Measurements from ENCODE around the gene LILRA1. TPM values are rescaled to one million over a fixed set of nuclear protein-coding genes. Genes with fewer than 3 reads are reported as not detected.
A peak's percentile ranks its signal among the peaks of the same experiment; 100 is the strongest.
"Not testable (repeated sequence)": the region's sequence is repeated elsewhere in the genome, so short reads cannot be mapped to it uniquely, and the experiment has no call there.

LILRA1 gene
- total RNA-seq: 10 to 100 TPM in 1 of 6 donors, 1 to 10 TPM in 3, under 1 TPM in 2; 0.69 to 14.5 (median 4.0) TPM

DNA sequence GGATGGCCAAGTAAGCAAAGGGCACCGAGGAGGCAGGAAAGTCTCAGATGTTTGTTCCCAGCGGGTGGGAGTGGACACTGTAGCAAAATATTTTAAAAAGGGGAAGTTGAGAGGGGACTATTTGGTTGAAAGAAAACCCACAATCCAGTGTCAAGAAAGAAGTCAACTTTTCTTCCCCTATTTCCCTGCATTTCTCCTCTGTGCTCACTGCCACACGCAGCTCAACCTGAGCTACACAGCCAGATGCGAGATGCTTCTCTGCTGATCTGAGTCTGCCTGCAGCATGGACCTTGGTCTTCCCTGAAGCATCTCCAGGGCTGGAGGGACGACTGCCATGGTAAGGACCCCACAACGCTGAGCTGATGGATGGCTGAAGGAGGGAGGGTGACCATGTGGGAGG lies at the start of gene LILRA1:
LILRA1 (plus strand) TSS at position 188 of the 400 bp plus-strand sequence. CDS start 613 bp downstream, outside the sequence.
- peak in 1 of 2 donors; percentile 68 for ATAC-seq (ENCODE audit: low FRiP score in 2 of 2)
- DNase-seq: not testable (repeated sequence)

DNA sequence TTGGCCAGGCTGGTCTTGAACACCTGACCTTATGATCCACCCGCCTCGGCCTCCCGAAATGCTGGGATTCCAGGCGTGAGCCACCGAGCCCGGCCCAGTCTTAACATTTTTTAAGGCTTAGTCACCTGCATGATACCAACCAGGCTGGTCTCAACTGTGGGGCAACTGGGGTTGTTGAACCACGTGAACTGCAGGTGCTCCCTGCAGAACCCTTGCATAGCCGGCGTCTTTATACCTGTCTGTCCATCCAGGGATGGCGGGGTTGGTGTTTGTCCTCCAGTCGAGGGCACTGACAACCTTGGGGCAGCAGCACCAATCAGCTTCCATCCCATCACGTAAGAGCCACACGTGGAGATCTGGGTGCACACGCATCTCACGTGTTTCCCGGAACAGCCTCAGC lies 44.6 kb upstream of the LILRA1 start:
- ATAC-seq (ENCODE audit: low FRiP score in 2 of 2): no peak
- no peaks in the 10 kb centered on the region for H3K4me1 ChIP-seq
- H3K4me3 ChIP-seq: no peak overlapping the region
- no peak for DNase-seq
- no peaks in the 10 kb centered on the region for H3K36me3 ChIP-seq
- no peaks in the 10 kb centered on the region for H3K27me3 ChIP-seq
- 88 to 98% methylated on average over 7 to 10 of the region's 16 CpGs for WGBS, 2 donors
- no peaks in the 10 kb centered on the region for H3K9me3 ChIP-seq
- no peak overlapping the region for H3K27ac ChIP-seq
- TF ChIP-seq EP300 (IDR thresholded peaks at IDR 0.05) (no peak), POLR2A (IDR thresholded peaks at IDR 0.05) (no peak), POLR2AphosphoS5 (IDR thresholded peaks at IDR 0.05) (no peak)
- TF ChIP-seq, protein P1, sequence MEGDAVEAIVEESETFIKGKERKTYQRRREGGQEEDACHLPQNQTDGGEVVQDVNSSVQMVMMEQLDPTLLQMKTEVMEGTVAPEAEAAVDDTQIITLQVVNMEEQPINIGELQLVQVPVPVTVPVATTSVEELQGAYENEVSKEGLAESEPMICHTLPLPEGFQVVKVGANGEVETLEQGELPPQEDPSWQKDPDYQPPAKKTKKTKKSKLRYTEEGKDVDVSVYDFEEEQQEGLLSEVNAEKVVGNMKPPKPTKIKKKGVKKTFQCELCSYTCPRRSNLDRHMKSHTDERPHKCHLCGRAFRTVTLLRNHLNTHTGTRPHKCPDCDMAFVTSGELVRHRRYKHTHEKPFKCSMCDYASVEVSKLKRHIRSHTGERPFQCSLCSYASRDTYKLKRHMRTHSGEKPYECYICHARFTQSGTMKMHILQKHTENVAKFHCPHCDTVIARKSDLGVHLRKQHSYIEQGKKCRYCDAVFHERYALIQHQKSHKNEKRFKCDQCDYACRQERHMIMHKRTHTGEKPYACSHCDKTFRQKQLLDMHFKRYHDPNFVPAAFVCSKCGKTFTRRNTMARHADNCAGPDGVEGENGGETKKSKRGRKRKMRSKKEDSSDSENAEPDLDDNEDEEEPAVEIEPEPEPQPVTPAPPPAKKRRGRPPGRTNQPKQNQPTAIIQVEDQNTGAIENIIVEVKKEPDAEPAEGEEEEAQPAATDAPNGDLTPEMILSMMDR (IDR thresholded peaks at IDR 0.05): no peak

More for the DNA sequence above, at the start of gene LILRA1:
- H3K9me3 ChIP-seq, H3K27me3 ChIP-seq, H3K36me3 ChIP-seq, H3K4me1 ChIP-seq: not testable (repeated sequence)
- peak within 1 kb of the TSS in 3 of 4 donors; percentile 9 to 32 (median 17) for H3K4me3 ChIP-seq
- 47 to 48% methylated on average over 6 of the region's 6 CpGs for WGBS, 2 donors
- peak within 1 kb of the TSS in 2 of 4 donors; percentile 69 to 72 for H3K27ac ChIP-seq

DNA sequence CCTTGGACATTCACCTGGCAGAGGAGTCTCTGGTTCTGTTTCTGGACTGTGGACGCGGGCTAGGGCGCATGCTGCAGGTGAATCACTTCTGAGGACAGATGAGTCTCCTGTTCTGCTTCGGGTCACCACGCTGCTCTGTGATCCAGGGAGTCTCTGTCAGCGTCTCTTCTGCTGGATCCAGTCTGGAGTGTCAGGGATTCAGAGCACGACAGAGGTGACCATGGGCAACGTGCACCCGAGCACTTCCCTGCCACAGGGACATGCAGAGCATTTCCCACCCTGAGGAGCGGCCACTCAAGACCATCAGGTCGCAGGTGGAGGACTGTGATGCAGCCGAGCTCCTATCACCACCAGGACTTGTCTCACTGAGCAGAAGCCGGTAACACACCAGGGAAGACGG lies 44.2 kb upstream of the LILRA1 start:
- DNase-seq (no peak), ATAC-seq (ENCODE audit: low FRiP score in 2 of 2) (no peak)
- no peaks in the 10 kb centered on the region for H3K9me3 ChIP-seq
- H3K4me3 ChIP-seq: no peak overlapping the region
- no peaks in the 10 kb centered on the region for H3K27me3 ChIP-seq
- WGBS, 2 donors: 83 to 86% methylated on average over 2 to 6 of the region's 14 CpGs
- no peak overlapping the region for H3K27ac ChIP-seq
- no peaks in the 10 kb centered on the region for H3K4me1 ChIP-seq
- TF ChIP-seq POLR2AphosphoS5 (IDR thresholded peaks at IDR 0.05) (no peak), EP300 (IDR thresholded peaks at IDR 0.05) (no peak)
- no peaks in the 10 kb centered on the region for H3K36me3 ChIP-seq

DNA sequence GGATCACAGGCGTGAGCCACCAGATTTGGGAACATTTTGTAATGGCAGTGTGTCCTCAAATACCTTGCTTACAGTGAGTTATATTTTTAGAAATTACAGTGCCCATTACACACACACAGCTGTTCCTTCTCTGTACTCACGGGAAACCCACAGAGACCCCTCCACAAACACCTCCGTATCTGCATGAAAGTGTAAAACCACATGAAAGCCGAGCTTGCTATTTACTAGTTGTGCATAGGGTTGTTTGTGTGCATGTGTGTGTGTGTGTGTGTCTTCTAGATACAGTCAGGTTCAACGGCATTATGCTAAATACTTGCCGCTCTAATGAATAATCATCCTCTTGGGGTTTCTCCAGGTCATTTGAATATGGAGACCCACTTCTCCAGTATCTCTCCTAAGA lies 42.1 kb upstream of the LILRA1 start:
- Histone ChIP-seq H3K36me3 (no peaks in the 10 kb centered on the region), H3K4me3 (no peak overlapping the region), H3K27me3 (no peaks in the 10 kb centered on the region), H3K4me1 (no peaks in the 10 kb centered on the region), H3K27ac (no peak overlapping the region), H3K9me3 (no peaks in the 10 kb centered on the region)
- 75 to 76% methylated on average over 6 of the region's 6 CpGs for WGBS, 2 donors
- ATAC-seq (ENCODE audit: low FRiP score in 2 of 2): no peak
- no peak for DNase-seq
- TF ChIP-seq EP300 (IDR thresholded peaks at IDR 0.05): no peak
- no peak for TF ChIP-seq POLR2AphosphoS5 (IDR thresholded peaks at IDR 0.05)
- TF ChIP-seq POLR2A (IDR thresholded peaks at IDR 0.05): no peak
- TF ChIP-seq, protein P1 (IDR thresholded peaks at IDR 0.05): no peak

DNA sequence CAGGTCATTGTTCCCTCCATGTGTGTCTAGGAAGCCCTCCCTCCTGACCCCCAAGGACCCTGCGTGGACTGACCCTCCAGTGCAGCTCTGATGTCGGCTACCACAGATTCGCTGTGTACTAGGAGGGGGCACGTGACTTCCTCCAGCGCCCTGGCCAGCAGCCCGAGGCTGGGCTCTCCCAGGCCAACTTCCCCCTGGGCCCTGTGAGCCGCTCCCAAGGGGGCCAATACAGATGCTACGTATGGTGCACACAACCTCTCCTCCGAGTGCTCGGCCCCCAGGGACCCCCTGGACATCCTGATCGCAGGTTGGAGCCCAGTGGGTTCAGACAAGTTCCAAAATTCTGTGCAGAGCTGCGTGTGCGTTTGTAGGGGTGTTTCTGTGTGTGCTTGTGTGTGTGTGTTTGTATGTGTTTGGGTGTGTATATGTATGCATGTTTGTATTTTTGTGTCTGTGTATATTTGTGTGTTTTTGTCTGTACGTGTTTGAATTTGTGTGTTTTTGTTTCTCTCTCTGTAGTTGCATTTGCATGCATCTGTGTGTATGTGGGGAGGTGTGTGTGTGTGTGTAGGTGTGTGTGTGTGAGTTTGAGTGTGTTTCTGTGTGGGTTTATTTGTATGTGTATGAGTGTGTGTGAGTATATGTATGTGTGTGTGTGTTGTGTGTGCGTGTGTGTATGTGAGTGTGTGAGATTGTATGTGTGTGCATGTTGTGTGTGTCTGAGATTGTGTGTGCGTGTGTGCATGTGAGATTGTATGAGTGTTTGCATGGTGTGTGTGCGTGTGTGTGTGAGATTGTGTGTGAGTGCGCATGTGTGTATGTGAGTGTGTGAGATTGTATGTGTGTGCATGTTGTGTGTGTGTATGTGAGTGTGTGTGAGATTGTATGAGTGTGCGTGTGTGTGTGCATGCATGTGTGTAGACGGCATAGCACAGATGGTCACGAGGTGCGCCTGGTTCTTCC lies 41.2 kb upstream of the LILRA1 start:
- no peak for TF ChIP-seq POLR2AphosphoS5 (IDR thresholded peaks at IDR 0.05)
- TF ChIP-seq EP300 (IDR thresholded peaks at IDR 0.05): no peak
- TF ChIP-seq POLR2A (IDR thresholded peaks at IDR 0.05): no peak
- TF ChIP-seq, protein P1 (IDR thresholded peaks at IDR 0.05): no peak
- Histone ChIP-seq H3K27me3 (no peaks in the 10 kb centered on the region), H3K36me3 (no peaks in the 10 kb centered on the region), H3K4me1 (no peaks in the 10 kb centered on the region), H3K9me3 (no peaks in the 10 kb centered on the region), H3K4me3 (no peak overlapping the region), H3K27ac (no peak overlapping the region)
- 69 to 74% methylated on average over 22 of the region's 22 CpGs for WGBS, 2 donors
- peak in 1 of 2 donors; percentile 43 for DNase-seq
- peak in 1 of 2 donors; percentile 51 for ATAC-seq (ENCODE audit: low FRiP score in 2 of 2)

Measured in upper lobe of left lung (tissue), 6 donors.